ENCODE measurements around the gene CACNA2D1.
"Not testable (repeated sequence)": the region's sequence is repeated elsewhere in the genome, so short reads cannot be mapped to it uniquely, and the experiment has no call there.

The CACNA2D1 gene

DNA sequence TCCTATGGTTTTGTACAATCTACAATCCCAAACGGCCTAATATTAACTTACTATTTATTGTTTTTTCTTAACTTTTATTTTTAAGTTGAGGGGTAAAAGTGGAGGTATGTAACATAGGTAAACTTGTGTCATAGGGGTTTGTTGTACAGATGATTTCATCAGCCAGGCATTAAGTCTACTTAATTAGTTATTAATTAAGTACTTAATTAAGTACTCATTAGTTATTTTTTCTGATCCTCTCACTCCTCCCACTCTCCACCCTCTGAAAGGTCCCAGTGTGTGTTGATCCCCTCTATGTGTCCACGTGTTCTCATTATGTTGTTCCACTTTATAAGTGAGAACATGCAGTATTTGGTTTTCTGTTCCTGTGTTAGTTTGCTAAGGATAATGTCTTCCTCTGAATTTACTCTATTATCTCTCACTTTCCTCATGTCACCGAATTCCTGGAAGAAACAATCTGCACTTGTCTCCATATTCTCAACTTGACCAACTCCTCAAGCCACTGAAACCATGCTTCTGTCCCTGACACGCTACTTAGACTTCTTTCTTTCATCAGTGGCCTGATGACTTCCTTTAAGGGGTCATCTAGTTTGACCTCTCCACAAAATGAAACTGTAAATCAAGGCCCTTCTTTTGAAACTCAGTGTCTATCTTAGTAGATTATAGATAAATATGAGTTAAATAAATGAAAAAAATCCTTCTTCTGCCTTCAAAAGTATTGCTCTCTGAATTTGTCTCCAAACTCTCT lies 9.1 kb downstream of the CACNA2D1 start:
- no peak for DNase-seq

DNA sequence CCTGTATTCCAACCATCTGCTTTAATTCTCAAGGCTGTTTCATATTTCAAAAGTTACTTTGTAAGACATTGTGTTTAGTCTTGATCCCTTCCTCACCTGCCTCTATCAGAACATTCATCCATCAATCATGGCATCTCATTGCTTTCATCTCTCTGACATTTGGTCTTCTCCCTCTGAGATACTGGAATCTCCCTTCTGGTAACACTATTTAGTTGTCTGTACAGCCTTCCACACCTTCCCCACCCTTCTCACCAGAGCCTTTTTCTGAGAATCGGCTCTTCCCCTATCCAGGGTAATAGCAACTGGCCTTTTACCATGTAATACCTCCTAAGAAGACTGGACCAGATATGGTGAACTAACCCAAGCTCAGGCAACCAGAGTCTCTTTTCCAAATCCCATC lies 10.1 kb downstream of the CACNA2D1 start:
- DNase-seq = no peak

DNA sequence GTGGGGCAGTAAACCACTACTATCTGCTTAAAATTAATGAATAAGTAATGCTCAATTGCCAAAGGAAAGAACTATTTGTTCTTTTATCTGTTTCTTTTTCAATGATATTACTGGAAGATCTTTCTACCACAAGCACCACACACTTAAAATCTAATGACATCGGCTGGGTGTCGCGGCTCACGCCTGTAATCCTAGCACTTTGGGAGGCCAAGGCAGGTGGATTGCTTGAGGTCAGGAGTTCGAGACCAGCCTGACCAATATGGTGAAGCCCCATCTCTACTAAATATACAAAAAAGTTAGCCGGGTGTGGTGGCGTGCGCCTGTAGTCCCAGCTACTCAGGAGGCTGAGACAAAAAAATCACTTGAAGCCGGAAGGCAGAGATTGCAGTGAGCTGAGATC lies 10.8 kb downstream of the CACNA2D1 start:
- not testable (repeated sequence) for DNase-seq

DNA sequence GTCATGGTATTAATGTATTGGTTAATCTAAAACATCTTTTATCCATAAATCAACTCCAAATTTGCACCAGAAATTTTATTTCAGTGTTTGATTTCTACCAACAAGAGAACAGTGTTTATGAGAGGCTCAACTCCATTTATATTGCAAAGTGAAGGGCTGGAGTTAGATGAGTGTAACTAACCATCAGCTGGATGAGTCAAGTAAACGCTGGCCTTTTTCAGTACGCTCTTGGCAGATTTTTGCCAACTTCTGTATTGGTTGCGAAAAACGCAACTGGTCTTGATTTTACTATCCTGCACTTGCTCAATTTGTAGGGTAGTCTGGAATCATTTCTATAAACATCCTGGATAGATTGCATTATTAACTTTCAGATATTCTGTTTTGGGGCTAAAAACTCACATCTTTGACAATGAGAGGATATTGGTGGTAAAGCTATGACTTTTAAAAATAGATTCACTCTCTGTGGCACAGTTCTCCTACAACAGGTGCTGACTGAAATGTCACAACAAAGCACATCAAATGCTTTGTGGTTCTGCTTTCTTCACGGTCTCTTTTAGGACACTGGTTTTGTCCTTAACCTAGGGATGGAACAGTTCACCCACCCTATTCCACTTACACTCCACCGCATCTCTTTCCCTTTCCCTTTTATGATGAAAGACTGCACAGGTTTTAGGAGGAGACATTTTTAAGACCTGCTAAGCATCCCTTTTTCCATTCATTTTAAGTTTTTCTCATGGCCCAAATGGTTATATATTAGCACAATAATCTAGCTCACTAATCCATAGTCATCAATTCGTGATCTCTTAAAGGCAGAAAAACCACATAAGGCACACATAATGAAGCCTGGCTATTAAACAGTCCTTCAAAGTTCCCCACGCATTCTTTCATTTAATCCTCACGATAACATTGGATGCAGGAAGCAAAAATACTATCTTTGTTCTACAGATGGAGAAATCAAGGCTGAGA lies 12.8 kb downstream of the CACNA2D1 start:
- no peak for DNase-seq

DNA sequence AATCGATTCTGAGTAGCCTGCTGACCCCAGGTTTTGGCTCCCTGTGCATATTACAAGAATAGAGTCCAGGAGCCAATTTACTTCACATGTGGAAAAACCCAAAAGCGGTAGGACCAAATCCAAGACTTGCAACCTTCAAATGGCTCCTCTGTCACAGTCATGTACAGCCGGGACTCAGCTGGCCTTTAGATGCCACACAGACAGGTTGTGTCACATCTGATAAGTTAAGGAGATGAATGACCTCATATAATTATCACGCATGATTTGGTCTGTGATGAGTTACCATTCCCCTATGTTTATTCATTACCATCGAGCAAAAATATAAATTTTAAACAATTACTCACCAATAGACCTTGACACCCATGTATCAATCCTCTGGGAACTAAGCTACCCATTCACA lies 14.2 kb downstream of the CACNA2D1 start:
- no peak for DNase-seq

DNA sequence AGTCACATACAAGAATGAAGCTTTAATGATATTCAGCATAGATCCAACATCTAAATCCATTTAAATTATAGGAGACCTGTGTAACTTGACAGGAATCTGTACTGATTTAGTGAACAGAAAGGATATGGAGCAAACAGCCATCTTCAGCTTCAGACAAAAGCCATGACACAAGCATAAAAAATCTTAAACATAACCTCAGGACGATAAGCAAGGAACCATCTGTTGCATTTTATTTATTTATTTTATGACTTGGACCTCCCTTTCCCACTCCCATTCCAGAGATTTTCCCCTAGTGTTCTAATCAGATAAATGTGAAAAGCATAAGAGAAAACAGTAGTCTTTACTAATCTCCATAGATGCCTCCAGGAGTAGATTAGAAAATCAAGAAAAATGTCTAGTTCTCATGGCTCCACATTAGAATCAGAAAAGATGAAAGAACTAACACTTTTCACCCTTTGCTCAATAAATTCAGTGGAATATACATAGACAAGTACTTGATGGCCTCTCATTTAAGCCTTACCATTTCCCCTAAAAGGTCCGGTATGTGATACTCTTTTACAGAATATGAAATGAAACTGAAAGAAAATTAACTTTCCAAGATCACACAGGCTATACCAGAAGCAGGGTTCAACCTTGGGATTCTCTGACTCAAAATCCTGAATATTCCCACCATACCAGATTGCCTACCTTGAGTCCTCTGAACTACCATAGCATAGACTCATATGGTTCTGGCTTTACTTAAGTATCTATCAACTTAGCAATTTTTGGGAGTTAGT lies 15.2 kb downstream of the CACNA2D1 start:
- DNase-seq = no peak

DNA sequence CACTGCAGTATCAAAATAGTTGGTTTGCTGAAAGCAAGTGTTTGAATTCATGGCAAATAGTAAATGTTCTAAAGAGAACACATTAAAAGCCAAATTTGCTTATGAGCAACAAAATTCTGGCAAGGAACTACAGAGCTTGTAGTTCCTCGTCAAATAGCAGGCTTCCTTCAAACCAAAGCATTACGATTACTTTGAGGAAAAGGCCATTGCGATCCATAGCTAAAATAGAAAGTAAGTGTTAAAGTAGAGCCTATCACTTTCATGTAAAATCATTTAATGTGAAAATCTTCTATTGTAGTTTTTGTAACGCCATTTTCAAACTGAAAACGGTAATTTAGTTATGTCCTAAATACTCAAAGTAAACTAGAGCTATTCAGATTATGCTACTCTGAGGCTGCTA lies 20.1 kb downstream of the CACNA2D1 start:
- DNase-seq = no peak

DNA sequence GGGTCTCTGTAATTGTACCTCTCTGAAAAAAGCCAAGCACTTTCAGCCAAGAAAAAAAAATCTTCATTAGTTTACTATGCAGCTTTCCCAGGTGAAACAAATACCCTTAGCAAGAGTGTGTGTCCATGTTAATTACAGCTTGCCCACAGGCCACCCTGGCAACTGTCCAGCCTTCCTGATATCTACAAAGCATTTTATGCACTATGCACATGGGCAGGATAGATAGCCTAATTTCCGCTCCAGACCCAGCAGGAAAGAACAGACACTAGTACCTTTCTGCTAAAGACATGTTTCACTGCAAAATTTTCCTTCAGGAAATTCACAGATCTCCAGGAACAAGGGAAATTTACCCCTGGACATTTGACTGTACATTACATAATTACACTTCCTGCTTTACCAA lies 24.4 kb downstream of the CACNA2D1 start:
- DNase-seq = no peak

DNA sequence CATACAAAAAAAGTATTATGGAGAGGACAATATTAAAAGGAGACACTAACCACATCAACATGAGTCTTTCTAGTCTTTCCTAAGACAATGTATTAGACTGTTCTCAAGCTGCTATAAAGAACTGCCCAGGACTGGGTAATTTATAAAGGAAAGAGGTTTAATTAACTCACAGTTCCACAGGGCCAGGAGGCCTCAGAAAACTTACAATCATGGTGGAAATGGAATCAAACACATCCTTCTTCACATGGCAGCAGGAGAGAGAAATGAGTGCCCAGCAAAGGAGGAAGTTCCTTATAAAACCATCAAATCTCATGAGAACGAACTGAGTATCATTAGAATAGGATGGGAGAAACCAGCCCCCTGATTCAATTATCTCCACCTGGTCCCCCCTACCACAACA lies 25.7 kb downstream of the CACNA2D1 start:
- DNase-seq = no peak

DNA sequence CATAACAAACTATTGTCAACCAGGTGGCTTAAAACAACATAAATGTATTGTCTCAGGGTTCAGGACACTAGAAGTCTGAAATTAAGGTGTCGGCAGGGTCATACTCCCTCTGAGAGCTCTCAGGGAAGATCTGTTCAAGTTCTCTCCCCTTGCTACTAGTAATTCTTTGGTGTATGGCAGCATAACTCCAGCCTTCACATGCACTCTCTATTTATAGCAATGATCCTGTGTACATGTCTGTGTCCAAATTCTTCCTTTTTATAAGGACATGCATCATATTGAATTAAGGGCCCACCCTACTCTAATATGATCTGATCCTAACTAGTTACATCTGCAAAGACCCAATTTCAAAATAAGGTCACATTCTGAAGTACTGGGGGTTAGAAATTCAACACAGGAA lies 27.2 kb downstream of the CACNA2D1 start:
- no peak for DNase-seq

DNA sequence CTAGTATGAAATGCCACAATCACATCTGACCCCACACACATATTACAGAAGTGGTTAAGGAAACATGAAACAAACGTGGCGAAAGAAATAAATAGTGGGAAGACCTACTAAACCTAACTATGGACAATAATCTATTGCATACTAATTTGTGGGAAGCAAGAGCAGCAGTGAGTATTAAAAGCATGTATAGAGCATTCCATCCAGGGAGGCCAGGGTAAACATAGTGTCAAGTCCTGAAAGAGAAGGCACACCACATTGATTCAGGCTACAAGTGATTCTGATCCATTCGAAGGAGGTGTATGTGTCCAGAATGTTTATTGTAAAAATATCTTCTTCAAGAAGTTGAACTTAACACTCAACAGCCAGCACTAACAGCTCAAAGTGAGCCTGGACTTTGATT lies 29.2 kb downstream of the CACNA2D1 start:
- DNase-seq = no peak

DNA sequence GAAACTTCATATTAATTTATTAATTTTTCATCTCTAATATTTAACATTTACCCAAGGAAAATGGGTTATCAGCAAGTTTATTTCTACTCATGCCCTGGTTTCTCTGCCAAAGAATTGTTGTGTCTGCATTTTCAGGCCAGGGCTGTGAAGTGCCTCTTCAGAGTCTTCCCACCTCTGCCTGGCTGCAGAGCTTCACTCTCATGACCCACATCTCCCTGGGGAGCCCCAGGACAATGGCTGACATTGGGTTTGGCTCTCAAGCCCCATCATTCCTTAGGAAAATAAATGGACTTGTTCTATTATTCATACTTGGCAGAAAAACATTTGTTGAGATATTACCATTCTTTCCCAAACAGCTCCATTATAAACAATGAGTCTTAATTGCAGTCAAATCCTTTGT lies 30.3 kb downstream of the CACNA2D1 start:
- no peak for DNase-seq

DNA sequence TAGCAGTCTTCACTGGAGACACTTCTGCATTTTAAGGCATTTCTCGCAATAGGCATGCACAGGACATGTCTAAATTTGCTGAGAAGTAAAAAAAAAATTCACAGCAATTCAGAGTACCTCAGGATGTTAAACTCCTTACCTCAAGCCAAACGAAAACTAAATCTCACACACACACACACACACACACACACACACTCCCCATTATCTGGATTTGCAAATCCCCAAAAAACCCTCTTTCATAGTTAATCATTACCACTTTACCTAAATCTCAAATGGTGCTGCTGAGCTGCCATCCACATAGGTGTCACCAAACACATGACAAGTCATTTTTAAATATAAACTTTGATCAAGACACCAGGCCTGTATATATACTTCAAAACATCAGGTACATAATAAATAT lies 31.8 kb downstream of the CACNA2D1 start:
- DNase-seq = no peak

DNA sequence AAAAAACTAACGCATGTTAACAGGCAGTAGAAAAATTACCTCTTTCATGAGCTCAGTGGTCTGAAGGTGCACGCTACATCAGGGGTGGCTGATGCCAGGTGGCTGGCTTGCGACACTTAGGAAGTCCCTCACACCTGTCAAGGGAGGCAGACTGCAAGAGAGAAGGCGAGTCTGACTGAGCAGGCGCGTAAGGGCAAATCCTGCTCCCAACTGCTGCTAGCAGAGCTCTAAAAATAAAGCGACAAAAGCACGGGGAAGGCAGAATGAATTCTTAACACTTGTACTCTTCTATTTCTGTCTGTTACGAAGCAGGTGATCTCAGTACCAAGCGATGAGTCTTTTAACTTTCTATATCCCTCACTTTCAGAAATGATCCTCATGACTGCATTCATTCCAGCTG lies 33.1 kb downstream of the CACNA2D1 start:
- peak; percentile 96 for DNase-seq

DNA sequence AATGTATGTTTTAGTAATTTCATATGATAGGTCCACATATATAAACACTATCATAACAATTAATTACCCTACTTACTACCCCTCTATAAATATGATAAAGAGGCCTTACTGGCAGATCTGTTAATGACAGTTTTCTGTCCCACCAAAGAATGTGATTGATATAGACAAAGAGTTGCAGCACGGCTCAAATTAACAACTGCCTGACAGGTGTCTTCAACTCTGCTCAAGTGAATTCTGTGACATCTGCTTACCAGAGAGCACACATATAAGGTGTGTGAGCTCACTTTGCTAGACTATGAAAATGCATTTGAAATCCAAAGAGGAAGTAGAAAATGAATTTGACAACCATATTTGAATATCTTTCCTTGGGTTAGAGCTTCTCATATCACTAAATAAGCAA lies 36.6 kb downstream of the CACNA2D1 start:
- DNase-seq = peak; percentile 85

DNA sequence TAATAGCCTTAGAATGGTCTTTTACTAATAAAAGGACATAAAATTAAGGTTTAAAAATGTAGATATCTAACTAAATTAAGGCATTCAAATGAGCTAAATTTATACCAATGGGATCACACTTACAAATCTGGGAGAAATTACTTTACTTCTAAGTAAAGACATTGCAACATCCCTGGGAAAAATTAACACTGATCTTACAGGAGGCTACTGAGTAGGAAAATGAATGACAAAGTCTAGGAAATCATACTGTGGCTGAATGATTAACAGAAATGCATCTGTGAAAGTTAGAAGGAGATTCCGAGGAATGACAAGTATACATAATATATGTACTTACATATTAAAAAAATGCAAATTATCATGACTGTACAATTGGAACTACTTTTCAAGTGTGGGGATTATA lies 38.3 kb downstream of the CACNA2D1 start:
- DNase-seq = no peak

DNA sequence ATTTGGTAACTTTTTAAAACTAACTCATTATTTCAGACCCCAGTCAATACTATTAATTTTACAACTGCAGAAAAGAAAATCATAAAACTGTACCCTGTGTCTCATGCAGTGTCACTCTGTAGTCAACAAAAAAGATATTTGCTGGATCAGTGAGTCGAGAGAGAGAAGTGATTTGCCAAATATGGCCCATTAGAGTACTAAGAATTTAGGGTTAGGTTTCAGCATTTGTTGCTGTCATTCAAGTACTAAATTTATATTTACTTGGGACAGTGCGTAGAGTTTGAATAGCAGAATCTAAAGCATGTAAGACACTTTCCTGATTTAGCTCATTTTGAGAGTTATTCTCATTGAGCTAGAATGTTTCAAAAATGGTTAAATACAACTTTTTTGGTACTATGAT lies 38.9 kb downstream of the CACNA2D1 start:
- DNase-seq = no peak

DNA sequence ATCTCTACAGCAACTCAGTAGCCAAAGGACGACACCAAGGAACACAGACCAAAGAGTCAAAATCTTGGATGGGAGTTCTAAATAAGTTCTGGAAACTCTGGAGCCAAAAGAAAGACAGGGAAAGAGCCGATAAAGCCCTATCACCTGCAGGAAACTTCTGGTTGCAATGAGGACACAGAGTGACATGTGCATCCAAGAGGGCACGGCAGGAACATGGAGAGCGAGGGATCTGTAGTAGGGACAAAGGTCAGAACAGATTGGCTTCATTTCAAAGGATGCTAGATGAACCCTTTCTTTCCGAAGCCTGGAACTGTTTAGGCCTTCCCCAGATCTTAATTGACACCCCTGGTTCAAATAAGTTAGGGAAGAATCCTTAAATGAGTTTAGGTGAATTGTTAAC lies 39.5 kb downstream of the CACNA2D1 start:
- no peak for DNase-seq

DNA sequence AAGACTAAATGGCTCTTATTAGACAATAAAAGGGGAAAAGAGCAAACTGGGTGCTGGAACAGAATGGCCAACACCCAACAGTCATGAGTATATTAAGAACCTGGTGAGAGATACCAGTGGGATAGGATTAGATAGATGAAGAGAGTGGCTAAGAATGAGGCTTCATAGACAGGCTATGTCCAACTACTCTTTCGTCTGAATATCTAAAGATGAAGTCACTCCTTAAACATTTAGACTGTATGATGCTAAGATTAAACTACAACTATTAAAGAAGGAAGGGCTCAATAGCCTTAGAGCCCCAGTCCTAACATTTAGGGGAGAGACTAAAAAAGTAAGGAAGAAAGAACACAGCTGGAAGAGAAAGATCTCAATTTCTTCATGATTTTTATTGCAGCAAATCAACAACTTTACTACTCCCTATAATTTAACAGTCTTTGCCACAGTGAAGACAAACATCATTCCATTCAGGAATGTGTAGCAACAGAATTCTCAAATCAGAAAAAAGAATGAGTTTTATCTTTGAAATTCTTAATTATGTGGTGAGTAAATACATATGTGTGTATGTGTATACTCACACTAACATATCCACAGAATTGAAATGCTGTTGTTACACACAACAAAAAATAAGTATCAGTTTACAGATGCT lies 45.6 kb downstream of the CACNA2D1 start:
- no peak for DNase-seq

DNA sequence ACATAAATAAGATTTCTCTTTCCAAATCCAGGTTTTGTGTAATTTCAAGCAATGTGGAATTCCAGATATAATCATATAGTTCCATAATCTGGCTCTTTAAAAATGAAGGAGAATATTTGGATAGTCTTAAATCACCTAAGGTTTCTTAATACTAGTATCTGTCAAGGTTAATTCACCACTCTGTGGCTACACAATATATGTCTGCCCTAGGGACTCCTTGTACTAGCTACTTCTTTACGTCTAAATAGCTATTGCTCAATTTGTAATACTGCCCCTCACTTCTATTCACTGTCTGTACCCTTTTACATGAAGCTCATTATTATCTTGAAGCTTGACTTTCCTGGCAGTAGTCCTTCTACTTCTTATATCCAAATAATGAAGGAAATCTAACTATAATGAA lies 47.2 kb downstream of the CACNA2D1 start:
- DNase-seq = no peak

DNA sequence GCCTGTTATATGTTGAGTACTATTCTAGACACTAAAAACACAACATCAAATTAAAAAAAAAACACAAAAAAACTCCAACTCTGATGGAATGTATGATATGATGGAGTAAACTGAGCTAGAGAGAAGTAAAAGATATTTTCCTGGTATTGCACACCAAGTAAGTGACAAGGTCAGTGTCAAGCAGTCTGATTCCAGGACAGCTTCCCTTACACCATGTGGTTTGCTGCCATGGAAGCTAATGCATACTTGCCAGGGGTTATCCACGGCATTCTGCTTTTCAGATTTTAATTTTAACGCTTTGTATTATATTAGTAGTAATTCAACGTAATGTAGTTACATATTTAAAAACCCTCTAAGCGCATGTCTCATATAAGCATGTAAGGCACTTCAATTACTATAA lies 48.4 kb downstream of the CACNA2D1 start:
- DNase-seq = no peak

DNA sequence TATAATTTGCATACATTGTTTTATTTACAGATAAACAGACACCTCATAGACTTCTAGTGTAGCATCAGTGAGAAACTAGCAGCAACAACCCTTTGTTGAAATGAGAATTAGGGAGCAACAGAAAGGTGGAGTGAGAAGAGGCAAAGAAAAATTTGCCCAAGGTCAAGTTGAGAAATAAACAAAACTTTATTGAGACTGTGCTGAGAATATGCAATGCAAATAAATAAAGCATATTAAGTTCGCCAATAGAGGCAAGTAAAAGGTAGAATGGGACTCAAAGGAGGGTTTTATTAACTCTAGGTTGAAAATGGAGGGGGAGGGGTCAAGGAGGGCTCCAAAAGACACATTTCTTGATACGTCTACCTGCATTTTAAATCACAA lies 49.7 kb downstream of the CACNA2D1 start:
- no peak for DNase-seq
